ENCODE data around the gene RASEF.

GRCh38 chr9:82996941-82997340 lies 66.0 kb downstream of the RASEF start:
- TF ChIP-seq GATA3 (IDR thresholded peaks at IDR 0.05; ENCODE audit: low read depth, low read length) (no peak), GATA2 (IDR thresholded peaks at IDR 0.05; ENCODE audit: low read depth, low read length) (no peak)

Measured in SH-SY5Y (cell line).